ENCODE measurements around the gene CAMK2A. TPM values are rescaled to one million over a fixed set of nuclear protein-coding genes. Genes with fewer than 3 reads are reported as not detected.
A peak's percentile ranks its signal among the peaks of the same experiment; 100 is the strongest.

CAMK2A gene
- polyA plus RNA-seq, 1 donor: 1.1 TPM

DNA sequence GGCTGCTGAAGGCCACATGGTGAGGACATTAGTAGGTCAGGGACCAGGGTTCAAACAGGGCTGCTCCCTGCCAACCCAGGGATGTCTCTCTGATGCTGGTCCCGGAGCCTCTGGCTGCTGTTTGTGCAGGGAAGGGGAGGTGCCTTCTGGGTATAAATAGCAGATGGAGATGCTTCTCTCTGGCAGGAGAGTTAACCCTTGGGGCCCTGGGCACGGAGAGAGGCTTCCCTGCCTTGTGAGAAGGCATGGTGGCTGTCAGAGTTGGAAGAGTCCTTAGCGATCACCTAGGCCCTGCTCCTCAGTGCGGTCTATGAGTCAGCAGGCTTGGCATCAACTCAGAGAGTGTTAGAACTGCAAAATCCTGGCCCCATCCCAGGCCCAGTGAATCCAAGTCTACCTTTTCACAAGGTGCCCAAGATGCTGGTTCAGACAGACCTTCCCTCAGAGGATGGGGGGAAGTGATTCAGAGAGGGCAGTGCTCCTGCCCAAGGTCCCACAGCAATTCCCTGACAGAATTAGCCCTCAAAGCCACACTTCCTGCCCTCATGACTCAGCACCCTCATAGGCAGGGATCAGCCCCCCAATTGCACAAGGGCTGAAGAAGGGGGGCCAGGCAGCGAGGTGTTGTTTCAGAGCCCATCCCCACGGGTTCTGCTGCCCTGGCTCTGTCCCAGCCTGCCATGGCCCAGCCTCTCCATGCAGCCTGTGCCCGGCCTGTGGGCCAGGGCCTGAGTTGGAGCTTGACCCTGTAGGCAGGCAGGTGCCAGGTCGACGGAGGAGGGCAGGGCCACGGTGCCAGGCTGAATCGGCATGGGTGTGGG is 25.6 kb downstream of the CAMK2A start:
- Histone ChIP-seq H3K27me3 (ENCODE audit: control insufficient read depth, insufficient read depth, low read length) (peaks cover 3% of the 10 kb centered on the region), H3K36me3 (ENCODE audit: control insufficient read depth, insufficient read depth, low read length) (no peaks in the 10 kb centered on the region), H3K4me1 (ENCODE audit: control insufficient read depth, insufficient read depth, low read length) (no peaks in the 10 kb centered on the region), H3K27ac (ENCODE audit: low read length) (no peak overlapping the region), H3K9me3 (ENCODE audit: control insufficient read depth, low read depth, low read length) (no peaks in the 10 kb centered on the region), H3K4me3 (ENCODE audit: low read length) (no peak overlapping the region)
- DNase-seq: no peak
- no CpG with 5 or more reads among the region's 11 CpGs for WGBS (ENCODE audit: insufficient coverage, low lambda C conversion rate)

DNA sequence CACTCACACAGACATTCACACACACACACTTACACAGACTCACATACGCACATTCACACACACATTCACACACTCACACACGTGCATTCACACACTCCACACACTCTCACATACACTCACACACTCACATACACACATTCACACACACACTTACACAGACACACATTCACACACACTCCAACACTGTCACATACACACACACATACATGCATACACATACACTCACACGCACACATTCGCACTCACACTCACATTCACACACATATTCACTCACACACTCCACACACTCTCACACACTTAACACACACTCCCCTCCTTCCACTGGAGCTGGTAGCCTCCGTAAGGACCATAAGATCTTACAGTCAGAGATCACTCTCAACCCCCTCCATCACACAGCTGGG is 26.2 kb downstream of the CAMK2A start:
- 89% methylated on average over 3 of the region's 5 CpGs for WGBS (ENCODE audit: insufficient coverage, low lambda C conversion rate)
- no peak for DNase-seq

DNA sequence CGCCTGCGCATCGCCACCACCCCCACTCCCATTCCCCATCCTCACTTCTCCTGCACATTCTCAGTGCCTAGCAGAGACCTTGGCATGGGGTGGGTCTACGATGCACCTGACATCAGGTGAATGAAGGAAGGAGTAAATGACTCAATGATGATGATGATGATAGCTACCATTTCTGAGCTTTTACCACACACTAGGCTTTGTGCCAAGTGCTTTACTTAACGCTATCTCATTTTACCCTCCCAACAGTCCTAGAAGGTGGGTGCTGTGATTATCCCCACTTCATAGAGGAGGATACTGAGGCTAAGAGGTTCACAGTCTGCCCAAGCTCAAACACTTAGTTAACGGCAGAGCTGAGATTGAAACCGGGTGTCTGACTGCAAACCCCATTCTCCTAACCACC is 27.1 kb downstream of the CAMK2A start:
- Histone ChIP-seq H3K4me3 (ENCODE audit: low read length) (no peak overlapping the region), H3K27ac (ENCODE audit: low read length) (no peak overlapping the region), H3K27me3 (ENCODE audit: control insufficient read depth, insufficient read depth, low read length) (peaks cover 3% of the 10 kb centered on the region), H3K4me1 (ENCODE audit: control insufficient read depth, insufficient read depth, low read length) (no peaks in the 10 kb centered on the region), H3K9me3 (ENCODE audit: control insufficient read depth, low read depth, low read length) (no peaks in the 10 kb centered on the region), H3K36me3 (ENCODE audit: control insufficient read depth, insufficient read depth, low read length) (no peaks in the 10 kb centered on the region)
- DNase-seq: no peak
- no CpG with 5 or more reads among the region's 7 CpGs for WGBS (ENCODE audit: insufficient coverage, low lambda C conversion rate)

More for the DNA sequence above, 26.2 kb downstream of the CAMK2A start:
- no peaks in the 10 kb centered on the region for H3K4me1 ChIP-seq (ENCODE audit: control insufficient read depth, insufficient read depth, low read length)
- H3K4me3 ChIP-seq (ENCODE audit: low read length): no peak overlapping the region
- no peaks in the 10 kb centered on the region for H3K36me3 ChIP-seq (ENCODE audit: control insufficient read depth, insufficient read depth, low read length)
- no peaks in the 10 kb centered on the region for H3K9me3 ChIP-seq (ENCODE audit: control insufficient read depth, low read depth, low read length)
- H3K27ac ChIP-seq (ENCODE audit: low read length): no peak overlapping the region
- peaks cover 3% of the 10 kb centered on the region for H3K27me3 ChIP-seq (ENCODE audit: control insufficient read depth, insufficient read depth, low read length)

DNA sequence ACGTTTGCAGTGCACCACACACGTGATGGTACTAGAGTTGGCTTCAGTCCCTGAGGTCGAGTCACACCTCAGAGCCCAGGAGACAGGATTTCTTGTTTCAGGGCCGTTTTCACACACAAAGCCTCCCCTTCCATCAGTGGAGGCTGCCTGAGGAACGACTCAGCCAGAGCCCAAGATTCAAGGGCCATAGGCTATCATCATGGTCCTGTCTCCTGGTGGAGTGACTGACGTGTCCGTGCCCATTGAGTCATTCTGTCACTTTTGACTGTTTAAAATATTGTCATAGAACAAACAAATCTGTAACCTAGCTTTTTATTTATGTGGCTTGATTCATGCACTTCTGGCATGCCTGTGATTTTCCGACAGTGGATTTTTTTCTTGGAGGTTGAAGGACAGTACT is 28.3 kb downstream of the CAMK2A start:
- H3K9me3 ChIP-seq (ENCODE audit: control insufficient read depth, low read depth, low read length): no peaks in the 10 kb centered on the region
- no peaks in the 10 kb centered on the region for H3K36me3 ChIP-seq (ENCODE audit: control insufficient read depth, insufficient read depth, low read length)
- H3K27ac ChIP-seq (ENCODE audit: low read length): no peak overlapping the region
- DNase-seq: no peak
- H3K27me3 ChIP-seq (ENCODE audit: control insufficient read depth, insufficient read depth, low read length): peaks cover 3% of the 10 kb centered on the region
- H3K4me1 ChIP-seq (ENCODE audit: control insufficient read depth, insufficient read depth, low read length): no peaks in the 10 kb centered on the region
- no CpG with 5 or more reads among the region's 8 CpGs for WGBS (ENCODE audit: insufficient coverage, low lambda C conversion rate)
- H3K4me3 ChIP-seq (ENCODE audit: low read length): no peak overlapping the region

DNA sequence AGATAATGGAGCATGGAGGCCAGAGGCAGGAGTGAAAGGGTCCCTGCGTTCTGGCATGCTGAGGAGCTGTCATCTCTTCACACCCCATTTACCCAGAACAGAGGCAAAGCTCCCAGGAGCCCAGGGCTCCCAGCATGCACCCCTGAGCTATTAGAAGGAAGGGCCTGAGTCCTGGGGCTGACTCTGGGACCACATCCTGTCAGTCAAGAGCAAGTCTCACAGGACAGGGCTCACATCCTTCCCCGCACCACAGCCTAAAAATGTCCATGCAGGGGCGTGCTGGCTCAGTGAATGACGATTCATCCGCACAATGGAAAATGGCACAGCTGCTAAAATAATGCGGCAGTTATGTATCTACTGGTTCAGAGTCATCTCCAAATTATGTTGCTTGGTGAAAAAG is 31.4 kb downstream of the CAMK2A start:
- Histone ChIP-seq H3K27ac (ENCODE audit: low read length) (no peak overlapping the region), H3K27me3 (ENCODE audit: control insufficient read depth, insufficient read depth, low read length) (peaks cover 3% of the 10 kb centered on the region), H3K9me3 (ENCODE audit: control insufficient read depth, low read depth, low read length) (no peaks in the 10 kb centered on the region), H3K4me1 (ENCODE audit: control insufficient read depth, insufficient read depth, low read length) (no peaks in the 10 kb centered on the region), H3K4me3 (ENCODE audit: low read length) (no peak overlapping the region), H3K36me3 (ENCODE audit: control insufficient read depth, insufficient read depth, low read length) (no peaks in the 10 kb centered on the region)
- DNase-seq: no peak
- WGBS (ENCODE audit: insufficient coverage, low lambda C conversion rate): no CpG with 5 or more reads among the region's 6 CpGs

DNA sequence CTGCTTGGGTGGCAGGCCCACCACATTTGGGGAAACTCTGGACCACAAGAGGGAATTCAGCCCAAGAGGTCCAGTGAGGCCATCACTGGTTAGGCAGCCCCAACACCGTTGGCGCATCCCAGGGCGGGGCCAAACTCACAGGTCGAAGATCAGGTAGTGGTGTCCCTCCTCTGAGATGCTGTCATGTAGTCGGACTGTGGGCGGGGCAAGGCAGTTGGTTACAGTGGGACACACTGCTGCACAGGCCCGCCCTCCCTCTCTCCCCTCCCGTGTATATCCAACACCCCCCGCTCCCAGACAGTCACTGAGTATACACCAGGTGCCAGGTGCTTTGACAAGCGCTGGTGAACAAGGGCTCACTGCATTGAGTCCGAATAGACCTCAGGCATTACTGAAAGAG is 32.1 kb downstream of the CAMK2A start:
- no CpG with 5 or more reads among the region's 11 CpGs for WGBS (ENCODE audit: insufficient coverage, low lambda C conversion rate)
- no peaks in the 10 kb centered on the region for H3K9me3 ChIP-seq (ENCODE audit: control insufficient read depth, low read depth, low read length)
- no peak overlapping the region for H3K27ac ChIP-seq (ENCODE audit: low read length)
- H3K36me3 ChIP-seq (ENCODE audit: control insufficient read depth, insufficient read depth, low read length): no peaks in the 10 kb centered on the region
- DNase-seq: peak in 1 of 2 donors; percentile 16
- H3K4me3 ChIP-seq (ENCODE audit: low read length): no peak overlapping the region
- peaks cover 3% of the 10 kb centered on the region for H3K27me3 ChIP-seq (ENCODE audit: control insufficient read depth, insufficient read depth, low read length)
- H3K4me1 ChIP-seq (ENCODE audit: control insufficient read depth, insufficient read depth, low read length): no peaks in the 10 kb centered on the region

DNA sequence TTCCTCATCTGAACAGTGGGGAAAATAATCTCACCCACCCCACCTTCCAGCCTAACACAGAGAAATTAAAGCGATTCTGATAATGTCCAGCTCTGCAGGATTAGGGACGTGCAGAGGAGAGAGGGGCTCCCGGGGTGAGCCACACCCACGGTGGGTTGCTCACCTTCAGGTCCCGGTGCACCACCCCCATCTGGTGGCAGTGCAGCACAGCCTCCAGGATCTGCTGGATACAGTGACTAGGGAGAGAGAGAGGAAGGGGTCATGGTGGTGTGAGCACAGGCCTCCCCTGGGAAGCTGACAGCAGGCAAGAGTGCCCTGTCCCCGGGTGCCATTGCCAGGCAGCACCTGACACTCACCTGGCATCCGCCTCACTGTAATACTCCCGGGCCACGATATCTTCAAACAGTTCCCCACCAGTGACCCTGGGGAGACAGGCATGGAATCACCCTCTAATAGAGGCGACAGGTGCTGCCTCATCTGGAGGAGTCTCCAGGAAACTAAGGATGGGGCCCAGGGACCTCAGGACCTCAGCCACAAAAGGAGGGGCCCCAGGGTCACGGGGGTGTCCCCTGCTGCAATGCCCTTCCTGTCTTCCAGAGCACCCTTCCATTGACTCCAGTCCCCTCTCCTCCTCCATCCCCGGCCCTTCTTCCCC is 33.0 kb downstream of the CAMK2A start:
- no peak overlapping the region for H3K4me3 ChIP-seq (ENCODE audit: low read length)
- H3K27me3 ChIP-seq (ENCODE audit: control insufficient read depth, insufficient read depth, low read length): no peaks in the 10 kb centered on the region
- H3K9me3 ChIP-seq (ENCODE audit: control insufficient read depth, low read depth, low read length): no peaks in the 10 kb centered on the region
- no peaks in the 10 kb centered on the region for H3K36me3 ChIP-seq (ENCODE audit: control insufficient read depth, insufficient read depth, low read length)
- H3K4me1 ChIP-seq (ENCODE audit: control insufficient read depth, insufficient read depth, low read length): no peaks in the 10 kb centered on the region
- H3K27ac ChIP-seq (ENCODE audit: low read length): no peak overlapping the region
- WGBS (ENCODE audit: insufficient coverage, low lambda C conversion rate): no CpG with 5 or more reads among the region's 12 CpGs
- DNase-seq: no peak

DNA sequence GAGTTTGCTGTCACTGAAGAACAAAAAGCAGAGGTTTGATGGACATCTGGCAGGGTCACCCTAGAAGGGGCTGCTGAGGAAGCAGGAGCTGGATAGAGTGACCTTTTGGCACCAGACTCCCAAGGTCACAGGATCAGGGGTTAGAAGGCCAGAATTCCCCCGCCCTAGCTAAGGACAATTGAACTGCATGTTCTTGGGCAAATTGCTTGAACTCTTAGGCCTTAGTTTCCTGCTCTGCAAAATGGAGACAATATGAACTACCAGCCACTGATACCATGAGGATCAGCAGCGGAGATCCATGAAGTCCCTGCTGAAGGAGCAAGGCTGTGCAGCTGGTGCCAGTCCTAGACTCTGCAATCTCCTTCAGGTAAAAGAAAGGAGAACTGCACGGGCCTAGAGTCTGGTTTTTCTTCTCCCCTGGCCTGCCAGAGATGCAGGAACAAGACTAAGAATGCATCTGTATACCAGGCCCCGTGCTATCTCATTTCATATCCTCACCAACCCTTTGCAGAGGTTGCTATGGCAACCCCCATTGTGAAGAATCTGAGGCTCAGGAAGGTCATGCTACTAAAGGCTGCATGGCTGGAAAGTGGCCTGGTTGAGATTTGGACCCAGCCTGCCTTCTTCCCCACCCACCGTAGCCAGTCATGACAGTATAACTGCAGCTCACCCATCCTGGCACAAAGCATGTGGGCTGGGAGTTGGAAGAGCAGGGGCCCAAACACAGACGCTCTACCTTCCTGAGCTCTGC is 33.7 kb downstream of the CAMK2A start:
- Histone ChIP-seq H3K4me1 (ENCODE audit: control insufficient read depth, insufficient read depth, low read length) (no peaks in the 10 kb centered on the region), H3K9me3 (ENCODE audit: control insufficient read depth, low read depth, low read length) (no peaks in the 10 kb centered on the region), H3K4me3 (ENCODE audit: low read length) (no peak overlapping the region), H3K36me3 (ENCODE audit: control insufficient read depth, insufficient read depth, low read length) (no peaks in the 10 kb centered on the region), H3K27ac (ENCODE audit: low read length) (no peak overlapping the region), H3K27me3 (ENCODE audit: control insufficient read depth, insufficient read depth, low read length) (no peaks in the 10 kb centered on the region)
- DNase-seq: no peak
- WGBS (ENCODE audit: insufficient coverage, low lambda C conversion rate): no CpG with 5 or more reads among the region's 6 CpGs

DNA sequence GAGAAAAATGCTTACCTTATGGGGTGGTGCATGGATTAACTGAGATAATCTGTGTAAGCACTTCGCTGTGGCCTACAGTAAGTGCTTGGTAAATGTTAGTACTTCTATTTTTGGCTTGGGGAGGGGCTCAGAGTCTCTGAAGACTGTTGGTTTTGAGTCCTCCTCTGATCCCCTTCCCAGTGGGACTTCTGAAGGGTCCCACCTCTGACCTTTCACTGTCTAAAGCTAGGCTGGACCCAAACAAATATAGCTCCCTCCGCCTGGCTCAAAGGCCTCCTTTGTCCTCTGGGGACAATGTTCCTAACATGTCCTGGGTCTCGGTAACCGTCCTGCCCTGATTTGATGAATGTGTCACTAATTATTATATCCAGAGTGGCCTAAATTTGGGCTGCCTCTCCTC is 34.8 kb downstream of the CAMK2A start:
- H3K27ac ChIP-seq (ENCODE audit: low read length): no peak overlapping the region
- WGBS (ENCODE audit: insufficient coverage, low lambda C conversion rate): no CpG with 5 or more reads among the region's 4 CpGs
- no peaks in the 10 kb centered on the region for H3K27me3 ChIP-seq (ENCODE audit: control insufficient read depth, insufficient read depth, low read length)
- no peak for DNase-seq
- H3K36me3 ChIP-seq (ENCODE audit: control insufficient read depth, insufficient read depth, low read length): no peaks in the 10 kb centered on the region
- no peaks in the 10 kb centered on the region for H3K4me1 ChIP-seq (ENCODE audit: control insufficient read depth, insufficient read depth, low read length)
- H3K9me3 ChIP-seq (ENCODE audit: control insufficient read depth, low read depth, low read length): no peaks in the 10 kb centered on the region
- H3K4me3 ChIP-seq (ENCODE audit: low read length): no peak overlapping the region

DNA sequence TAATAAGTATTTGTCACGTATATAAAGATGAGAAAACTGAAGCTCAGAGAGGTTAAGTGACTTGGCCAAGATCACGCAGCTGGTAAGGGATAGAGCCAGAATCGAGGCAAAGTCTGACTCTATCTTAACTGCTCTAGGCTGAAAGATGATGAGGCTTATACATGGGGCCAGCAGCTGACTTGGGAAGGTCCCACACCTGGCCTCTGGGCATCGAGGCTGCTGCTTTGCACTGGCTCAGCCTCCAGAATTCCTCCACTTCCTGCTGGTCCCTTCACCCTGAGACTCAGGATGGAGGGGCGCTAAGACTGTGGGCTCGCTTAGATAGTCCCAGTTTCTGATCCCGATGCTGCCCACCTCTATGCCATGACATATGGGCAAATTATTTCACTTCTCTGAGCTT is 35.2 kb downstream of the CAMK2A start:
- H3K4me3 ChIP-seq (ENCODE audit: low read length): no peak overlapping the region
- no peak for DNase-seq
- H3K9me3 ChIP-seq (ENCODE audit: control insufficient read depth, low read depth, low read length): no peaks in the 10 kb centered on the region
- no peaks in the 10 kb centered on the region for H3K27me3 ChIP-seq (ENCODE audit: control insufficient read depth, insufficient read depth, low read length)
- no CpG with 5 or more reads among the region's 7 CpGs for WGBS (ENCODE audit: insufficient coverage, low lambda C conversion rate)
- no peaks in the 10 kb centered on the region for H3K4me1 ChIP-seq (ENCODE audit: control insufficient read depth, insufficient read depth, low read length)
- H3K36me3 ChIP-seq (ENCODE audit: control insufficient read depth, insufficient read depth, low read length): no peaks in the 10 kb centered on the region
- H3K27ac ChIP-seq (ENCODE audit: low read length): no peak overlapping the region

Data from large intestine (tissue), 3 donors.